ENCODE results near the gene TSPAN5.

The TSPAN5 gene

DNA sequence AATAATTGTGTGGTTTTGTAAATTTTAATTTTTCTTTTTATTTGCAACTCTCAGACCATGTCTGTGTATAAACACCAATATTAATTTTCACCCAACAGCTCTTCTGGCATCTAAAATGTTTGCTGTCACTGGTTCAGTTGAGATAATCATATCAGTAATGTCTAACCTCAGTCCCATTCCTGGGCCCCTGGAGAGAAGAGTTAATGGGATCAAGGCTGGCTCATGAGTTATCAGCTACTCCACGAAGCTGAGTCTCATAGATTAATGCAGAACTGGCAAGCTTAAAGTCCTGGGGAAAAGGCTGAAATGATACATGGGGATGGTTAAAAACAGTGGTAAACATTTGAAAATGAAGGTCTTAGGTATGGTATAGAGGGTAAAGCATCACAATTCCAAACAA lies 28.4 kb upstream of the TSPAN5 start:
- Histone ChIP-seq H3K4me3 (ENCODE audit: low read depth in 1 of 2, low read length in 2 of 2) (no peak overlapping the region), H3K9me3 (ENCODE audit: low read length) (no peaks in the 10 kb centered on the region), H3K9ac (ENCODE audit: low read length) (no peak overlapping the region), H3K27ac (ENCODE audit: low read depth, low read length) (no peak overlapping the region), H3K36me3 (ENCODE audit: insufficient read depth, low read length) (no peaks in the 10 kb centered on the region), H3K4me1 (ENCODE audit: insufficient read depth, low read length) (no peaks in the 10 kb centered on the region), H3K27me3 (ENCODE audit: control insufficient read depth in 1 of 2, insufficient read depth in 2 of 2, low read length in 2 of 2) (no peaks in the 10 kb centered on the region)

DNA sequence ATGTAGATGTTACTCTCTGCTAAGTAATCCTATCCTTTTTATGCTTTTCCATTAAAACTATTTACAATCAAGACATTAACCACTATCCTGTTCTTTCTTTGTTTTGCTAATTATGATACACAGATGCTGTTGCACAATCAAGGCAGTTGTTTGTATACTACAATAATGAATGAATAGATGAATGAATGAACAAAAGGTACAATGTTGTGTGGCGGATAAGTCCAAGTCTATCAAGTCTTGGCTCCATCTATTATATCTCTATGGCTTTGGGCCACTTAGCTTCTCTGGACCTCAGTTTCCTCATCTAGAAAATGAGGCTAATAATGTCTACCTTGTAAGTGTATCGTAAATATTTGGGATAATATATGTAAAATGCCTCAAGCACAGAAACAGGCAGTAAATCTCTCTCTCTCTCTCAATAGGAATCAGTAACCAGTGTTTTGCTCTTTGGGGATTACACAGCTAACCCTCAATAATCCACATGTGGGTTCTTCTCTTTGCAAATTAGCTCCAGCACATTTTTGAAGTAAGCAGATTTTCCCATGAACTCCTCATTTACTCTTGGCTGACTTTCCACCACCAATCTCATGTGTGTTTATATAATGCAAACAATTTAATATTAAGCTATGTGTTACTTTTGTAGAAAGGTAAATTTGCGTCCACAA lies 27.8 kb upstream of the TSPAN5 start:
- H3K9ac ChIP-seq (ENCODE audit: low read length): no peak overlapping the region
- no peaks in the 10 kb centered on the region for H3K4me1 ChIP-seq (ENCODE audit: insufficient read depth, low read length)
- no peaks in the 10 kb centered on the region for H3K36me3 ChIP-seq (ENCODE audit: insufficient read depth, low read length)
- H3K4me3 ChIP-seq (ENCODE audit: low read depth in 1 of 2, low read length in 2 of 2): no peak overlapping the region
- no peaks in the 10 kb centered on the region for H3K27me3 ChIP-seq (ENCODE audit: control insufficient read depth in 1 of 2, insufficient read depth in 2 of 2, low read length in 2 of 2)
- no peaks in the 10 kb centered on the region for H3K9me3 ChIP-seq (ENCODE audit: low read length)
- no peak overlapping the region for H3K27ac ChIP-seq (ENCODE audit: low read depth, low read length)

DNA sequence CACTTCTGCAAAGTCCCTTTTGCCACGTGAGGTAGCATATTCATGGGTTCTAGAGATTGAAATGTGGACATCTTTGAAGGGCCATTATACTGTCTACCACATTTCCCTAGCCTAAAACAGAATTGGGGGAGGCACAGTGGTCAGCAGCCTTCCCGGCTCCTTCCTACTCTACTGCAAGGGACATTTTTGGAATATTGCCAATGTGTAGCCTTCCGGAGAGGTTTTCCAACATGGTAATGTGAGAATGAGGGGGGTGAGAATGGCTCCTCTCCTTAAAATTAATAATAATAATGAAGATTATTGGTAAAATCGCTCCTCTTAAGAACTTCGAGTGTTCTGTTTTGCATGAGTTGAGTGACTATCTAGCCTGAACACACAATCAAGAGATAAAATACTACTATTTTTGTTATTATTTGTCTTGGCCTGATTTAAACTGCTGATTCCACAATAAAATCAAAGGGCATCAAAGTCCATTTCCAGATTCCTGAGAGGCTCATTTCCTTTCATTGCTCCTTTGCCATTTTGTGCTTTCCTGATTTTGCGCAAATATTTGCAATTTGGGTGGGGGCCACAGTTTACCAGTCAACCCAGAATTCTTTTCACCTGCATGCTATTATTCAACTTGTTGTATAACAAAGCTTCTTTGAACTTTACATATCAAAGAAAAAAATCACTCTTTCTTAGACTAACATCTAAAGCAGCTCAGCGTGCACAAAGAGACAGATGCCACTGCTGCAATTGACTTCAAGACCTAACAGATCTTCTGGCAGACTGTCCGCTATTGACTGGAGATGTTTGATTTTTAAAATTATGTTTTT lies 27.0 kb upstream of the TSPAN5 start:
- H3K27ac ChIP-seq (ENCODE audit: low read depth, low read length): no peak overlapping the region
- no peaks in the 10 kb centered on the region for H3K27me3 ChIP-seq (ENCODE audit: control insufficient read depth in 1 of 2, insufficient read depth in 2 of 2, low read length in 2 of 2)
- no peaks in the 10 kb centered on the region for H3K36me3 ChIP-seq (ENCODE audit: insufficient read depth, low read length)
- no peaks in the 10 kb centered on the region for H3K4me1 ChIP-seq (ENCODE audit: insufficient read depth, low read length)
- H3K4me3 ChIP-seq (ENCODE audit: low read depth in 1 of 2, low read length in 2 of 2): no peak overlapping the region
- H3K9me3 ChIP-seq (ENCODE audit: low read length): no peaks in the 10 kb centered on the region
- no peak overlapping the region for H3K9ac ChIP-seq (ENCODE audit: low read length)

DNA sequence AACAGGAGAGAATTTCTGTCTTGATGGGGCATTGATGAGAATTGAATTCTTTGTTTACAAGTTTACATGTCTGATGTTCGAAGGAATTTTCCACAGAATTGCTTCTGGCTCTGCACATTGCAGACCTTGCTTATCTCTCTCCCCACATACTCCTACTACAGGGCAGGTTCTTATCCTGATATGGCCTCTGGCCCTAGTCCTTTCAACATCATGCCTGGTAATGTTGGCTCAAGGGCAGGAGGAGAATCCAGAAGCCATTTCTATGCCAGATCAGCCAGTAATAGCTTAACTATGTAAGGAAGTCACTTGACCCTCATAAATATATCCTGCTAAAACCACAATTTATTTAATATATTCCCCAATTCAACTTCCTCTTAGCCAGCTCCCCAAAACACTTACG lies 24.3 kb upstream of the TSPAN5 start:
- H3K27ac ChIP-seq (ENCODE audit: low read depth, low read length): no peak overlapping the region
- no peak overlapping the region for H3K4me3 ChIP-seq (ENCODE audit: low read depth in 1 of 2, low read length in 2 of 2)
- H3K36me3 ChIP-seq (ENCODE audit: insufficient read depth, low read length): no peaks in the 10 kb centered on the region
- no peak overlapping the region for H3K9ac ChIP-seq (ENCODE audit: low read length)
- no peaks in the 10 kb centered on the region for H3K9me3 ChIP-seq (ENCODE audit: low read length)
- no peaks in the 10 kb centered on the region for H3K4me1 ChIP-seq (ENCODE audit: insufficient read depth, low read length)
- H3K27me3 ChIP-seq (ENCODE audit: control insufficient read depth in 1 of 2, insufficient read depth in 2 of 2, low read length in 2 of 2): no peaks in the 10 kb centered on the region

DNA sequence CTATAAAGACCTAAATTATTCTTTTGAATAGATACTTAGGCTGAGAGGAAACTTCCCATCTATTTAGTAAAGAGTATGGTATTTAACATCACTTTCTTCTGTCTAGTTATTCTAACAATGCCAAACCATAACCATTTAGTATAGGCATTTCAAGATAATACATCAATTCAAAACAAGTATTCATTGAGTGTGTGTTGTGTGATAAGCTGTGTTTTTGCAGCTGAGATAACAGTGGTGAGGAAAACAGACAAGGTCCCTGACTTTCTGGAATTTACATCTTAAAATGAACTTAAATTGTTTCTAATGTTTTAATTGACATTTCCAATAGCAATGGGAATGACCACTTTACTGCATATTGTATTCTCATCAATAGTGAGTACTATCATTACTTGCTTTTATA lies 22.4 kb upstream of the TSPAN5 start:
- no peaks in the 10 kb centered on the region for H3K36me3 ChIP-seq (ENCODE audit: insufficient read depth, low read length)
- H3K4me1 ChIP-seq (ENCODE audit: insufficient read depth, low read length): no peaks in the 10 kb centered on the region
- H3K9ac ChIP-seq (ENCODE audit: low read length): no peak overlapping the region
- H3K4me3 ChIP-seq (ENCODE audit: low read depth in 1 of 2, low read length in 2 of 2): no peak overlapping the region
- H3K9me3 ChIP-seq (ENCODE audit: low read length): no peaks in the 10 kb centered on the region
- no peaks in the 10 kb centered on the region for H3K27me3 ChIP-seq (ENCODE audit: control insufficient read depth in 1 of 2, insufficient read depth in 2 of 2, low read length in 2 of 2)
- no peak overlapping the region for H3K27ac ChIP-seq (ENCODE audit: low read depth, low read length)

DNA sequence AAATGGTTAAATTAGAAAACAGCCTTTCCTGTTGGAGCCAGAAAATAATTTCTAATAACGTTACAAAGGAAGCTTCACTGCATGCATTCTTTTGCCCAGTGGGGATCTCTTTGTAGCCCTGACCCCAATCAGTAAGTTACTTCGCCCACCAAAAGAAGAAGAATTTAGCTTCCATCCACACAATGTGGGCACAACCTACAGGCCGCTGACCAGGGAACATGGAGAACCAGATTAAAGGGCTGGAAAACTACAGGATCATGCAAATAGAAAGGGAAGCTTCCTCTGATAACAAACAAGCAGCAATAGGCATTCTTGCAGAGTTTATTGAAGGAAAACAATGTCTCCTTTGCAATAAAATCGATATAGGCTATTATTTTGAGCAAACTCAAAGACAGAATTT lies 21.3 kb upstream of the TSPAN5 start:
- Histone ChIP-seq H3K36me3 (ENCODE audit: insufficient read depth, low read length) (no peaks in the 10 kb centered on the region), H3K9me3 (ENCODE audit: low read length) (no peaks in the 10 kb centered on the region), H3K4me3 (ENCODE audit: low read depth in 1 of 2, low read length in 2 of 2) (no peak overlapping the region), H3K9ac (ENCODE audit: low read length) (no peak overlapping the region), H3K27ac (ENCODE audit: low read depth, low read length) (no peak overlapping the region), H3K27me3 (ENCODE audit: control insufficient read depth in 1 of 2, insufficient read depth in 2 of 2, low read length in 2 of 2) (no peaks in the 10 kb centered on the region), H3K4me1 (ENCODE audit: insufficient read depth, low read length) (no peaks in the 10 kb centered on the region)

DNA sequence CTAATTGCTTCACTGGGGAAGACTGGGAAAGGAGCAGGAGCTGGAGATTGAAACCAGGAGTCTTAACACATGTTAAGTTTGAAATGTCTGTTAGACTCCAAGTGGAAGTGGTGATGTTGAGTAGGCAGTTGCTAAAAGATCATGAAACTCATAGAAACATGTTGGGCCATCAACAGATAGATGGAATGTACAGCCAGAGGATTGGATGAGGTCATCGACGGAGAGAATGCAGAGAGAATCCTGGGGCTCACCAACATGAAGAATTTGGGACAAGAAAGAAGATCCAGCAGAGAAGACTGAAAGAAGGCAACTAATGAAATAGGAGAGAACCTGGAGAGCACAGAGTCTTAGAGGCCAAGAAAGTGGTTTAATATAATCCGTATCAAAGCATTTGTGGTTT lies 19.4 kb upstream of the TSPAN5 start:
- H3K36me3 ChIP-seq (ENCODE audit: insufficient read depth, low read length): no peaks in the 10 kb centered on the region
- H3K9me3 ChIP-seq (ENCODE audit: low read length): no peaks in the 10 kb centered on the region
- H3K9ac ChIP-seq (ENCODE audit: low read length): no peak overlapping the region
- H3K27me3 ChIP-seq (ENCODE audit: control insufficient read depth in 1 of 2, insufficient read depth in 2 of 2, low read length in 2 of 2): no peaks in the 10 kb centered on the region
- no peak overlapping the region for H3K4me3 ChIP-seq (ENCODE audit: low read depth in 1 of 2, low read length in 2 of 2)
- no peak overlapping the region for H3K27ac ChIP-seq (ENCODE audit: low read depth, low read length)
- H3K4me1 ChIP-seq (ENCODE audit: insufficient read depth, low read length): no peaks in the 10 kb centered on the region

DNA sequence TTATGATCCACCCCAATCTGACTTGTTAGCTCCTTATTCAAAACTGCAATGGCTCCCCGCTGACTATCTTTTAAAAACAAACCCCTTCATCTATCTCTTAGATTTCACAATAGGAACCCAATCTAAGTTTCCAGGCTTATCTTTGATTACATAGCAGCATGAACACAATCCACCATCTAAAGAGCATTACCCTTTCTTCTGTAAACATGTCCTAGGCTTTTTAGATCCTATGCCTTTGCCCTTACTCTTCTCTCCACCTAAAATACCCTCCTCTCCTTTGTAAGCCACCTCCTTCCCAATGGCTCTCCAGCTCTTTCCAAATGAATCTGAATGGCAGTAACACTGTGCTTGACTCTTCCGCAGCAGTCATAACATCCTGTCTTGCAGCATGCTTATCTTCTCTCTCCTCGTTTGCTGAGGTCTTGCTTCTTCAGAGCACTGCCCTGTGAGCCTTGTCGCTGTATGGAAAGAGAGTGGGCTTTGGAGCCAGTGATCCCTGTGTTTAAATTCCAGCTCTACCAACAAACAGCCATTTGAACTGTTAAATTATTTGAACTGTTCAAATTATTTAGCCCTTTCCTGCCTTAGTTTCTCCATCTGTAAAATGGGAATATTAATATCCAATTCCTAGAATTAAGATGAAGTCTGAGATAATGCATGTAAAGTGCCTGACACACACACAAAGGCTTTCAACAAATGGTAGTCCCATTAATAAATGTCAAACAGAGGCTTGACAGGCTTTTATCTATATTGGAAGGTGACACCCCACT lies 16.2 kb upstream of the TSPAN5 start:
- Histone ChIP-seq H3K27ac (ENCODE audit: low read depth, low read length) (no peak overlapping the region), H3K36me3 (ENCODE audit: insufficient read depth, low read length) (no peaks in the 10 kb centered on the region), H3K4me3 (ENCODE audit: low read depth in 1 of 2, low read length in 2 of 2) (no peak overlapping the region), H3K4me1 (ENCODE audit: insufficient read depth, low read length) (no peaks in the 10 kb centered on the region), H3K9me3 (ENCODE audit: low read length) (no peaks in the 10 kb centered on the region), H3K27me3 (ENCODE audit: control insufficient read depth in 1 of 2, insufficient read depth in 2 of 2, low read length in 2 of 2) (no peaks in the 10 kb centered on the region), H3K9ac (ENCODE audit: low read length) (no peak overlapping the region)

DNA sequence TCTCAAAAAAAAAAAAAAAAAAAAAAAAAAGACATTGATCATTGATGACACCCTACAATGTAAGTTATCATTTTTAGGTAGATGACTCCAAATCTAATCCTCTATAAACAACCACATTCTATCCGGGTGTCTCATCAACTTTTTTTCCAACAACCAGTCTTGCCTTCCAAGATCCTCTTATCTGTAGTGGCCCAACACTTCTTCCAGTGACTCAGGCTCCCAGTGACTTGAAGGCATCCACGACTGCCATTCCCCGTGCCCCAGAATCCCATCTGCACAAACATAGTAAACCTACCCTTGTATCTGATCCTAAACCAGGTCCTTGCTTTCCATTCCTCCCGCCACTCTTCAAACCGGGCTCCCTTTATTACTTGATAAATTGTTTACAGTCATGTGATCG lies 15.6 kb upstream of the TSPAN5 start:
- Histone ChIP-seq H3K9me3 (ENCODE audit: low read length) (no peaks in the 10 kb centered on the region), H3K4me1 (ENCODE audit: insufficient read depth, low read length) (no peaks in the 10 kb centered on the region), H3K27me3 (ENCODE audit: control insufficient read depth in 1 of 2, insufficient read depth in 2 of 2, low read length in 2 of 2) (no peaks in the 10 kb centered on the region), H3K27ac (ENCODE audit: low read depth, low read length) (no peak overlapping the region), H3K36me3 (ENCODE audit: insufficient read depth, low read length) (no peaks in the 10 kb centered on the region), H3K9ac (ENCODE audit: low read length) (no peak overlapping the region), H3K4me3 (ENCODE audit: low read depth in 1 of 2, low read length in 2 of 2) (no peak overlapping the region)

DNA sequence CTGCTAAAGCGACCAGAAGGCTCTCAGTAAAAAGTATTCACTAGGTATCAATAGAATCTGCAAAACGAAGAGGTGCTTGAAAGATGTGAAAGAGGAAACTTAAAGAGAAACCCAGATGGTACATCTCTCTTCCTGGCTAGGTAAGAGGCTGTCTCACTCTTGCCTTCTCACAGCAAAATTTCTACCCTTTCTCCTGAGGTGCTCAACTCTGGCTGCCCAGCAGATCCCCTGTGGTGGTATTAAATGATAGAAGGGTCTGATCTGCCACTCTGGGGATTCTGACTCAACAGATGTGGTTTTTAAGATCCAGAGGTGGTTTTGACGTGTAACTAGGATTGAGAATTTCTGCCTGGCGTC lies 14.9 kb upstream of the TSPAN5 start:
- no peaks in the 10 kb centered on the region for H3K36me3 ChIP-seq (ENCODE audit: insufficient read depth, low read length)
- H3K27ac ChIP-seq (ENCODE audit: low read depth, low read length): no peak overlapping the region
- no peaks in the 10 kb centered on the region for H3K4me1 ChIP-seq (ENCODE audit: insufficient read depth, low read length)
- H3K9me3 ChIP-seq (ENCODE audit: low read length): no peaks in the 10 kb centered on the region
- H3K27me3 ChIP-seq (ENCODE audit: control insufficient read depth in 1 of 2, insufficient read depth in 2 of 2, low read length in 2 of 2): no peaks in the 10 kb centered on the region
- H3K4me3 ChIP-seq (ENCODE audit: low read depth in 1 of 2, low read length in 2 of 2): no peak overlapping the region
- no peak overlapping the region for H3K9ac ChIP-seq (ENCODE audit: low read length)

DNA sequence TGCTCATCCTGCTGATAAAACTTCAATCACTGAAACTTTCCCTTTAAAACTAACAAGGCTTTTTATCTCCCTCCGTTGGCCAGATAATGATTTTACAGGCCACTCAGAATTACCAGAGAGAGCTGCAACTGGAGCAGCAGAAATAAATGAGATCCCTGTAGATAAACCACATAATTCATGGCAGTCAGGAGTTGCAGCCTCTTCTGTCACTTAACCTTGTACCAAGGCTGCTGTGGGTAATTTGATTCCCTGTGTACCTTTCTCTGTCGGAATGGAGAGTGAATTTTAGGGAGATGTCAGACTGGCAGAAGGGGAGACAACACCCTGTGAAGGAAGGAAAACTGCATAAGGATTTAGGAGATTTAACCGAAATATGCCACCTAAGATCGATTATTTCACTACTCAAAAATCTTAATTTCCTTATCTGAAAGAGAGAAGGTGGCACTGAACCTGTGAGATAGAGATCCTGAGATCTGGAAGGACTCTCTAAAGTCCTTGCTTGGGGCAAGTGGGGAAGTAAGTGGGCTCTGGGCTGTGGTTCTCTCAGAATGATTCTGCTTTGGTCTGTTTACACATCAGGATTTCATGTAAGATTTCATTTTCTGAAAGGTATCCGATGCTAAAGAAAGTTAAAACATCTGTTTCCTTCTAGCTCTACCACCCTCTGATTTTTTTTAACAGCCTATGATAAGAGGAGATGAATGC lies 14.3 kb upstream of the TSPAN5 start:
- H3K4me1 ChIP-seq (ENCODE audit: insufficient read depth, low read length): no peaks in the 10 kb centered on the region
- H3K27ac ChIP-seq (ENCODE audit: low read depth, low read length): no peak overlapping the region
- no peak overlapping the region for H3K9ac ChIP-seq (ENCODE audit: low read length)
- H3K36me3 ChIP-seq (ENCODE audit: insufficient read depth, low read length): no peaks in the 10 kb centered on the region
- no peak overlapping the region for H3K4me3 ChIP-seq (ENCODE audit: low read depth in 1 of 2, low read length in 2 of 2)
- no peaks in the 10 kb centered on the region for H3K9me3 ChIP-seq (ENCODE audit: low read length)
- no peaks in the 10 kb centered on the region for H3K27me3 ChIP-seq (ENCODE audit: control insufficient read depth in 1 of 2, insufficient read depth in 2 of 2, low read length in 2 of 2)
